Natural killer cell (primary cell): ENCODE measurements around the gene TMEM175. TPM values are rescaled to one million over a fixed set of nuclear protein-coding genes. Genes with fewer than 3 reads are reported as not detected.

Source experiments
- ATAC-seq, 3 donors: fragments of 150-1000 bp in 2 of 3; fragments of 200-7000 bp in 1 of 3; cut with Tn5 transposase; 1 replicate in 1 of 3; 2 replicates in 2 of 3; pipeline ENCODE4 v1.10.0; 2021; ENCODE audit warnings: mild to moderate bottlenecking in 2 of 3, moderate library complexity in 2 of 3
- DNase-seq, 2 donors: peaks; one replicate each; pipeline versions ENCODE4 v3.0.0 to v3.0.0-alpha.2; 2013 to 2021; ENCODE audit warnings: mixed read lengths in 1 of 2
- H3K27ac ChIP-seq: one replicate; pipeline ENCODE4 v1.5.1; 2013; ENCODE audit warnings: mild to moderate bottlenecking, low read length
- H3K27me3 ChIP-seq: one replicate; pipeline ENCODE4 v1.6.1; 2013; ENCODE audit warnings: low read length; ENCODE audit not compliant: control insufficient read depth, insufficient read depth
- H3K36me3 ChIP-seq: one replicate; pipeline ENCODE4 v1.6.1; 2013; ENCODE audit warnings: low read length; ENCODE audit not compliant: control insufficient read depth, insufficient read depth
- H3K4me1 ChIP-seq: one replicate; pipeline ENCODE4 v1.6.1; 2013; ENCODE audit warnings: low read length; ENCODE audit not compliant: control insufficient read depth, insufficient read depth
- H3K4me3 ChIP-seq: one replicate; pipeline ENCODE4 v1.5.1; 2013; ENCODE audit warnings: low read length
- H3K9me3 ChIP-seq: one replicate; pipeline ENCODE4 v1.6.1; 2013; ENCODE audit warnings: low read length; ENCODE audit not compliant: control insufficient read depth, insufficient read depth
- H3K27ac Mint-ChIP-seq, 2 donors: one replicate each; pipeline ENCODE4 v1.8.0; 2022; ENCODE audit warnings: mild to moderate bottlenecking in 2 of 2, mixed read lengths in 2 of 2, moderate library complexity in 1 of 2
- H3K27me3 Mint-ChIP-seq, 2 donors: one replicate each; pipeline ENCODE4 v1.8.0; 2022; ENCODE audit warnings: low read depth in 2 of 2, mixed read lengths in 2 of 2
- H3K36me3 Mint-ChIP-seq: one replicate; pipeline ENCODE4 v1.8.0; 2022; ENCODE audit warnings: mixed read lengths
- H3K4me1 Mint-ChIP-seq, 2 donors: one replicate each; pipeline ENCODE4 v1.8.0; 2022; ENCODE audit warnings: mixed read lengths in 2 of 2
- H3K4me3 Mint-ChIP-seq: one replicate; pipeline ENCODE4 v1.8.0; 2022; ENCODE audit warnings: mild to moderate bottlenecking, moderate library complexity, mixed read lengths
- H3K9me3 Mint-ChIP-seq, 2 donors: one replicate each; pipeline ENCODE4 v1.8.0; 2022; ENCODE audit warnings: mixed read lengths in 2 of 2
- WGBS: methylation state at CpG from one replicate; pipeline ENCODE4 v1.1.7; 2013; ENCODE audit warnings: missing lambda C conversion rate; ENCODE audit not compliant: insufficient coverage; 5-methylcytosine and 5-hydroxymethylcytosine counted together
- intact Hi-C: fragments of 100-400 bp; cut with micrococcal nuclease; formaldehyde crosslinking; loops from one replicate; pipeline ENCODE4 v1.14.2; 2022
- total RNA-seq, 4 donors: library from RNA; stranded (reverse); fragments of 120-200 nt in 1 of 4; gene quantifications; one replicate each; pipeline versions ENCODE4 v1.2.3 to v1.2.4, GENCODE V29; 2013 to 2022
- TF ChIP-seq, protein P1 (sequence below): fragments of 200-600 bp; IDR thresholded peaks from one replicate; pipeline ENCODE4 v1.8.0; 2022; ENCODE audit warnings: antibody characterized with exemption

Gene TMEM175
- total RNA-seq, 3 donors from 2014 or later (not counting 1 experiment from before 2014, with no cell fraction given): 72.8 to 79.8 (median 73.2) TPM

DNA sequence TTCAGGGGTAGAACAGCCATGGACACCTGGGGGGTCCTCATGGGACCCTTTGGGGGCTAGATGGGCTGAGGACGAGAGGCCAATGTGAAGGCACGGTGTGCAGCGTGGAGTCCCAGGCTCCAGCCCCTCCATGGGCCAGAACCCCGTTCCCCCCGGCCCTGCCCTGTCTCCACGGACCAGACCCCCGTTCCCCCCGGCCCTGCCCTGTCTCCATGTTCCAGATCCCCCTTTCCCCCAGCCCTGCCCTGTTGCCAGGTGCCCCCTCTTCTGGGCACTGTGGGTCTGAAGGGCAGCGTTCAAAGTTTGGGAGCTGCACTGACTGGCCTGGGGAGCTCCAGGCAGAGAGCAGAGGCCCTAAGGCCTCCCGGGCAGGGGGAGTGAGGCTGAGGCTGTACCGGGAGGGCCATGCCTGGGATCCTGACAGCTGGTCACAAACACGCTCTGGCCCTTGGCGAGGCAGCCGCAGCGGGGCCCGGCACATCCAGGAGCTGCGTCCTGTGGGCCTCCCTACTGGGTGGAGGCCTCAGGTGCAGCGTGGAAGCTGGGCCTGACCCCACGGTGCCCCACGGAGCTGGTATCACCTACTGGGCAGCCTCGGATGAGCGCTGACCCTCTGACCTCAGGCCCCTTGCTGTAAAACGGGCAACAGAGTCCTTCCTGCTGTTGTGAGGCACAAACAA lies 32.2 kb downstream of the TMEM175 start:
- ATAC-seq (no peak), DNase-seq (no peak)
- H3K36me3 Mint-ChIP-seq: no peaks in the 10 kb centered on the region
- H3K4me1 Mint-ChIP-seq: peaks cover 0 to 15% of the 10 kb centered on the region in 2 donors
- H3K9me3 Mint-ChIP-seq: no peaks in the 10 kb centered on the region
- no peaks in the 10 kb centered on the region for H3K27me3 Mint-ChIP-seq
- intact Hi-C loops: no loop called here
- TF ChIP-seq, protein P1, sequence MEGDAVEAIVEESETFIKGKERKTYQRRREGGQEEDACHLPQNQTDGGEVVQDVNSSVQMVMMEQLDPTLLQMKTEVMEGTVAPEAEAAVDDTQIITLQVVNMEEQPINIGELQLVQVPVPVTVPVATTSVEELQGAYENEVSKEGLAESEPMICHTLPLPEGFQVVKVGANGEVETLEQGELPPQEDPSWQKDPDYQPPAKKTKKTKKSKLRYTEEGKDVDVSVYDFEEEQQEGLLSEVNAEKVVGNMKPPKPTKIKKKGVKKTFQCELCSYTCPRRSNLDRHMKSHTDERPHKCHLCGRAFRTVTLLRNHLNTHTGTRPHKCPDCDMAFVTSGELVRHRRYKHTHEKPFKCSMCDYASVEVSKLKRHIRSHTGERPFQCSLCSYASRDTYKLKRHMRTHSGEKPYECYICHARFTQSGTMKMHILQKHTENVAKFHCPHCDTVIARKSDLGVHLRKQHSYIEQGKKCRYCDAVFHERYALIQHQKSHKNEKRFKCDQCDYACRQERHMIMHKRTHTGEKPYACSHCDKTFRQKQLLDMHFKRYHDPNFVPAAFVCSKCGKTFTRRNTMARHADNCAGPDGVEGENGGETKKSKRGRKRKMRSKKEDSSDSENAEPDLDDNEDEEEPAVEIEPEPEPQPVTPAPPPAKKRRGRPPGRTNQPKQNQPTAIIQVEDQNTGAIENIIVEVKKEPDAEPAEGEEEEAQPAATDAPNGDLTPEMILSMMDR: no peak
- 95% methylated on average over 23 of the region's 23 CpGs for WGBS
- H3K27me3 ChIP-seq: peaks cover 3% of the 10 kb centered on the region
- H3K27ac Mint-ChIP-seq: no peak overlapping the region
- H3K4me3 Mint-ChIP-seq: no peak overlapping the region
- H3K27ac ChIP-seq: no peak overlapping the region
- no peaks in the 10 kb centered on the region for H3K9me3 ChIP-seq
- peaks cover 21% of the 10 kb centered on the region for H3K4me1 ChIP-seq
- peaks cover 57% of the 10 kb centered on the region for H3K36me3 ChIP-seq
- no peak overlapping the region for H3K4me3 ChIP-seq

DNA sequence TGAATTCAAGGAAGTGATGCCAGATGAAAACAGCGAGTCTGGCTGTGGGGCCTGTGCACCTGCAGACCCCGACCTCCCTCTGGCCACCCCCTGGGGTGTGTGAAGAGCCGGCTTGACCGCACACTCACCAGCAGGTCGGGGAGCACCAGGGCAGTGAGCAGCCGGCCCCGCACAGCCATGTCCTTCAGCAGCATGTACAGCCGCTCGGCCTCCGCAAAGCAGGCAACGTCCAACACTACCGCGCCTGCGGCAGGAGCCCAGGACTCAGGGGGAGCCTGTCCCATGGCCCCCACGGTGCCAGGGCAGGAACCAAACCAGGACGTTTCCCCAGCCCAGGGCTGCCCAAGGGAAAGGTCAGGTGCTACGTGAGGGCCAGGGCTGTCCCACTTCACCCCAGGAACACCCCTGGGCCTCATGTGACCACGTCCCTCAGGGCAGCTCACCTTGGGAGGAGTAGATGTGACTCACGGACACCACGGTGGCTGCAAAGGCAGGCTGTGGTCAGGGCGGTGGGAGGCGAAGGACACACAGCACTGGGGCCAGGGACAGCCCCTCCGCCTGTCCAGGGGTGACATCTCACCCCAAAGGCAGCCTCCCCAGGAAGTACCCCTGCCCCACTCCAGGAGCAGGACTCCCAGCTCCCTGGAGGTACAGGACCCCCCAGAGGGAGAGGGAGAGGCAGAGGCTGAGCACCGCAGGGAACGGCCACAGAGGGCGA lies 32.9 kb downstream of the TMEM175 start:
- WGBS: 90% methylated on average over 26 of the region's 26 CpGs
- Mint-ChIP-seq H3K27ac (no peak overlapping the region), H3K9me3 (no peaks in the 10 kb centered on the region), H3K4me3 (no peak overlapping the region), H3K4me1 (peaks cover under 1 to 21% of the 10 kb centered on the region in 2 donors), H3K36me3 (no peaks in the 10 kb centered on the region), H3K27me3 (no peaks in the 10 kb centered on the region)
- TF ChIP-seq, protein P1: no peak
- H3K4me1 ChIP-seq: peaks cover 28% of the 10 kb centered on the region
- ATAC-seq (no peak), DNase-seq (no peak)
- H3K36me3 ChIP-seq: peaks cover 52% of the 10 kb centered on the region
- H3K9me3 ChIP-seq: no peaks in the 10 kb centered on the region
- no peak overlapping the region for H3K4me3 ChIP-seq
- no peak overlapping the region for H3K27ac ChIP-seq
- H3K27me3 ChIP-seq: peaks cover 3% of the 10 kb centered on the region
- intact Hi-C loops: no loop called here

DNA sequence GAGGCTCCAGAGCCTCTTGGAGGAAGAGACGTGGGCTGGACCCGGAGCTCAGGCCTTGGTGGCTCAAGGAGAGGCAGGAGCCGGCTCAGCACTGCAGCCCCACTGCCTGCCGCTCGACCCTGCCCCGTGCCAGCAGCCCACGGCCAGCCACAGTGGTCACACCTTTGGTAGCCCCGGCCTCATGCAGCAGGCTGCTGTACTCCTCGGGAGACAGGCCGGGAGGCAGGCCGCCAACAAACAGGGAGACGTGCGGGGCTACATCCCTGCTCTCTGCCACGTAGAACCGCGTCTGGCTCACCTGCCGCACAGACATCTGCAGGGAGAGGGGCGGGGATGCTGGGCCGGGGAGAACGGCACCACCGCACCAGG lies 33.5 kb downstream of the TMEM175 start:
- no peak for DNase-seq
- peaks cover 33% of the 10 kb centered on the region for H3K4me1 ChIP-seq
- Mint-ChIP-seq H3K4me3 (no peak overlapping the region), H3K4me1 (peaks cover 6 to 26% of the 10 kb centered on the region in 2 donors), H3K9me3 (no peaks in the 10 kb centered on the region), H3K27me3 (no peaks in the 10 kb centered on the region), H3K36me3 (no peaks in the 10 kb centered on the region), H3K27ac (no peak overlapping the region)
- no peak overlapping the region for H3K27ac ChIP-seq
- H3K9me3 ChIP-seq: no peaks in the 10 kb centered on the region
- intact Hi-C loops: no loop called here
- H3K36me3 ChIP-seq: peaks cover 50% of the 10 kb centered on the region
- WGBS: 94% methylated on average over 21 of the region's 21 CpGs
- H3K27me3 ChIP-seq: peaks cover 3% of the 10 kb centered on the region
- no peak for ATAC-seq
- H3K4me3 ChIP-seq: no peak overlapping the region
- TF ChIP-seq, protein P1: no peak
